ENCODE measurements around the gene LRRC8E. TPM values are rescaled to one million over a fixed set of nuclear protein-coding genes. Genes with fewer than 3 reads are reported as not detected.

Gene LRRC8E
- total RNA-seq, 4 donors from 2014 or later: 0.79 to 1.5 TPM; not detected in 2

DNA sequence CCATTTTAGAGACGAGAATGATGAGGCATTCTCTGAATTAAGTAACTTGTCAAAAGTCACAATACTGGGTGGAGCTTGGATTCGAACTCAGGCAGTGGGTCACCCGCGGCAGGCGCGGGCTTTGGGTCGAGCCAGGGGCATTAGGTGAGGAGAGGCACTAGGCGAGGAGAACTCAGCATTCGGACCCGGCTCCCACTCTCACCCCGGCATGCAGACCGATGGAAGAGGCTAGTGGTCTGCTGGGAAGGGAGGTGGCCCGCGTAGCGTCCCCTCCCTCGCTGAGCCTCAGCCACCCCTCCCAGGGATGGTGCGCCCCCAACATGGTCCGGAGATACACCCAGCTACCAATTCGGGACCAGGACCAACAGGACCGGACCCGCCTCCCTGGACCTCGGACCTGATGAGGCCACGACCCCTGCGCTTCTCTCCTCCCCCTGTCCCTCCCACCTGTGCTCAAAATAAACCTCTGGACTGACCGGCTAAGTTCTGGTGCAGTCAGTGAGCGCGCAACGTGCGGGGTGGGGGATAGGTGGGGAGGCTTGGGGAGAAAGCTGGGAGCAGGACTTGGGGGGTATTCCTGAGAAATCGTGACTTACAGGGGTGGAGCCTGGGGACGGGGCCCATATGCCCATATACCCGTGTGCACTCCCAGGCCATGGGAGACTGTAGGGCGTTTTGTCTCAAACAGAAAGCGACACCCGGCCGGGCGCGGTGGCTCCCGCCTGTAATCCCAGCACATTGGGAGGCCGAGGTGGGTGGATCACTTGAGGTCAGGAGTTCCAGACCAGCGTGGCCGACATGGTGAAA is 30.5 kb downstream of the LRRC8E start:
- peaks cover 28 to 60% (median 43%) of the 10 kb centered on the region in 4 donors for H3K4me1 ChIP-seq
- H3K4me3 ChIP-seq: peak overlapping the region in 2 of 4 donors; percentile 67 to 69
- H3K27ac ChIP-seq: peak overlapping the region in 3 of 4 donors; percentile 87 to 99 (median 97)
- H3K27me3 ChIP-seq: peaks cover 59% of the 10 kb centered on the region
- in situ Hi-C loops (cut with MboI; ENCODE audit: low pct_ligation_motif_present in 1 of 4, low pct_unique_long_range_greater_than_20kb in 1 of 4, low sequenced_read_pairs in 3 of 4): no loop called here
- DNase-seq: no peak
- TF ChIP-seq POLR2AphosphoS5 (IDR thresholded peaks at IDR 0.05): no peak
- peak; percentile 10 for TF ChIP-seq POLR2A (IDR thresholded peaks at IDR 0.05)
- peaks cover 0 to 10% (median 0%) of the 10 kb centered on the region in 4 donors for H3K36me3 ChIP-seq
- intact Hi-C loops (cut with DNase I; ENCODE audit: low total_unique reads): no loop called here
- WGBS, 2 donors (ENCODE audit: low coverage in 1 of 2): 53% methylated on average over 39 of the region's 42 CpGs; no CpG with 5 or more reads in 1 of the 2 donors
- H3K9me3 ChIP-seq: no peaks in the 10 kb centered on the region

DNA sequence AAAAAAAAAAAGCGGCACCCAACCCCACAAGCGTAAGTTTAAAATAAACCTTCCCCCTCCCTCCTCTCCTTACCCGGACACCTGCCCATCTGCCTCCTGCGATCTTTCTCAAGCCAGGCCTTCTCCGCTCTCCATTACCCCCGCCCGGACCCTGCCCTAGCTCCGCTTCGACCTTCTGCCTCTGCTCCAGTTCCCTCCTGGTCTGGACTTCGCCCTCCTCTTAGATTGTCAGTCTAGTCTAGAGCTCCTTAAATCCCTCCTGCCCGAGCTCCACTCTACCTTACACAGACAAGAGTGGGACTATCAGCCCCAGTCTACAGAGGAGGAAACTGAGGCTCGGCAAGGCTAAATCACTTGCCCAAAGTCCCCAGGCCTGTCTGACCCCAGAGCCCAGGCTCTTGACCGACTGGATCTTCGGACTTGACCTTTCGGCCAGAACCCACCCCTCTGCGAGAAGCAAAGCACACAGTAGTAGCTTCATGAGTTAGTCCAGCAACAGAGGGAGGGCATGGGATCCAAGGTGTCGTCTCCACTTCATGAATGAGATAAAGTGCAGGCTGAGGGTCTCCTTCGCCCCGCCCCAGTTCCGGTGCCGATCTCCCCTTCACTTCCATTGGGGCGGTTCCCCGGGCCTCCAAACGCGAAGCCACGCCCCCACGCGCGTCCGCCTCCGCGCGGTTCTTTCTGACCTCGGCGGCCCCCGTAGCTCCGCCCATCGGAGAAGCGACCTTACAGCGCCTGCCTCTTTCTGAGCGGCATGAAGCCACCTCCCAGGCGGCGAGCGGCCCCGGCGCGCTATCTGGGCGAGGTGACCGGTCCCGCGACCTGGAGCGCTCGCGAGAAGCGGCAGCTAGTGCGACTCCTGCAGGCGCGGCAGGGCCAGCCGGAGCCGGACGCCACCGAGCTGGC is 31.6 kb downstream of the LRRC8E start, which contains the start of gene SNAPC2:
TSS of gene SNAPC2 (plus strand) at position 729 of the 909 bp plus-strand sequence. CDS start at position 758, 29 bp downstream.
- peaks cover 49% of the 10 kb centered on the region for H3K27me3 ChIP-seq
- peaks cover 0 to 10% (median 0%) of the 10 kb centered on the region in 4 donors for H3K36me3 ChIP-seq
- in situ Hi-C loops (cut with MboI; ENCODE audit: low pct_ligation_motif_present in 1 of 4, low pct_unique_long_range_greater_than_20kb in 1 of 4, low sequenced_read_pairs in 3 of 4): no loop called here
- H3K9me3 ChIP-seq: no peaks in the 10 kb centered on the region
- peak; percentile 98 for DNase-seq
- peak; percentile 71 to 84 (median 77) for TF ChIP-seq POLR2AphosphoS5 (IDR thresholded peaks at IDR 0.05)
- peak; percentile 30 for TF ChIP-seq EP300 (IDR thresholded peaks at IDR 0.05; ENCODE audit: low read depth)
- TF ChIP-seq POLR2A (IDR thresholded peaks at IDR 0.05): peak; percentile 36
- TF ChIP-seq, protein P1, sequence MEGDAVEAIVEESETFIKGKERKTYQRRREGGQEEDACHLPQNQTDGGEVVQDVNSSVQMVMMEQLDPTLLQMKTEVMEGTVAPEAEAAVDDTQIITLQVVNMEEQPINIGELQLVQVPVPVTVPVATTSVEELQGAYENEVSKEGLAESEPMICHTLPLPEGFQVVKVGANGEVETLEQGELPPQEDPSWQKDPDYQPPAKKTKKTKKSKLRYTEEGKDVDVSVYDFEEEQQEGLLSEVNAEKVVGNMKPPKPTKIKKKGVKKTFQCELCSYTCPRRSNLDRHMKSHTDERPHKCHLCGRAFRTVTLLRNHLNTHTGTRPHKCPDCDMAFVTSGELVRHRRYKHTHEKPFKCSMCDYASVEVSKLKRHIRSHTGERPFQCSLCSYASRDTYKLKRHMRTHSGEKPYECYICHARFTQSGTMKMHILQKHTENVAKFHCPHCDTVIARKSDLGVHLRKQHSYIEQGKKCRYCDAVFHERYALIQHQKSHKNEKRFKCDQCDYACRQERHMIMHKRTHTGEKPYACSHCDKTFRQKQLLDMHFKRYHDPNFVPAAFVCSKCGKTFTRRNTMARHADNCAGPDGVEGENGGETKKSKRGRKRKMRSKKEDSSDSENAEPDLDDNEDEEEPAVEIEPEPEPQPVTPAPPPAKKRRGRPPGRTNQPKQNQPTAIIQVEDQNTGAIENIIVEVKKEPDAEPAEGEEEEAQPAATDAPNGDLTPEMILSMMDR (IDR thresholded peaks at IDR 0.05): no peak
- H3K4me3 ChIP-seq: peak within 1 kb of the TSS; percentile 67 to 83 (median 71)
- peak within 1 kb of the TSS; percentile 88 to 99 (median 94) for H3K27ac ChIP-seq
- intact Hi-C loops (cut with DNase I; ENCODE audit: low total_unique reads): no loop called here
- WGBS, 2 donors (ENCODE audit: low coverage in 1 of 2): 5 to 7% methylated on average over 4 to 60 of the region's 62 CpGs
- peaks cover 29 to 63% (median 47%) of the 10 kb centered on the region in 4 donors for H3K4me1 ChIP-seq

DNA sequence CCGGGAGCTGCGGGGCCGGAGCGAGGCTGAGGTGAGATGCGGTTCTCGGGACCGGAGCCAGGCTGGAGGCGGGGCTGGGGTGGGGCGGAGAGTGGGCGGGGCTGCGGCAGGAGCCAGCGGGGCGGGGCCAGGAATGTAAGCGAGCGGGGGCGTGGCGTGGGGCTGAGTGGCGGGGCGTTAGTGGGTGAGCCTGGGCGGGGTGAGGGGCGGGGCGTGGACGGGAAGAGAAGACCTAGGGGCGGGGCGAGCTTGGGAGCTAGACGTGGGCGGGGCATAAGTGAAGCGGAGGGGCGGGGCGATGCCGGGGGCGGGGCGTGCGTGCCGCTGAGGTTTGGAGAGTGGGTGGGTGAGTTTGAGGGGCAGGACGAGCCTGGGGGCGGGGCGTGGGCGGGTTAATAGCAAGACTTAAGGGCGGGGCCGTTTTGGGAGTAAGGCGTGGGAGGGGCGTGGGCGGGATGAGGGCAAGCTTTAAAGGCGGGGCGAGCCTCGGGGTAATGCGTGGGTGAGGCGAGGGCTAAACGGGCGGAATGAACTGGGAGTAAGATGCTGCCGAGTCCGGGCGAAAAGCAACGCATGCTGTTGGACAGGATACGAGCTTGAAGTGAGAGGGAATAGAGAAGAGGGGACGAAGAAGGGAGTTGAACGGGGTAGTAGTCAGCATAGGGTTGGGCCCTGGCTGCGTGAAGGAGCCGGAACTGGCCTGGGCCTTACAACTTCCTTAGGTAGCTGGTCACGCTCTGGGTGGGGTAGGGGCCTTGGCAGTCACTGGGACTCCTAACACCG is 32.4 kb downstream of the LRRC8E start:
- peak overlapping the region; percentile 88 to 99 (median 94) for H3K27ac ChIP-seq
- in situ Hi-C loops (cut with MboI; ENCODE audit: low pct_ligation_motif_present in 1 of 4, low pct_unique_long_range_greater_than_20kb in 1 of 4, low sequenced_read_pairs in 3 of 4): no loop called here
- TF ChIP-seq, protein P1 (IDR thresholded peaks at IDR 0.05): peak in 1 of 5 experiments; percentile 9
- TF ChIP-seq EP300 (IDR thresholded peaks at IDR 0.05; ENCODE audit: low read depth) (no peak), POLR2AphosphoS5 (IDR thresholded peaks at IDR 0.05) (peak; percentile 38 to 73 (median 71)), POLR2A (IDR thresholded peaks at IDR 0.05) (peak; percentile 70)
- peak overlapping the region; percentile 67 to 83 (median 71) for H3K4me3 ChIP-seq
- peaks cover 0 to 10% (median 0%) of the 10 kb centered on the region in 4 donors for H3K36me3 ChIP-seq
- peaks cover 40% of the 10 kb centered on the region for H3K27me3 ChIP-seq
- intact Hi-C loops (cut with DNase I; ENCODE audit: low total_unique reads): no loop called here
- 0% methylated on average over 20 to 51 of the region's 62 CpGs for WGBS, 2 donors (ENCODE audit: low coverage in 1 of 2)
- H3K9me3 ChIP-seq: no peaks in the 10 kb centered on the region
- DNase-seq: peak; percentile 100
- peaks cover 31 to 67% (median 55%) of the 10 kb centered on the region in 4 donors for H3K4me1 ChIP-seq

DNA sequence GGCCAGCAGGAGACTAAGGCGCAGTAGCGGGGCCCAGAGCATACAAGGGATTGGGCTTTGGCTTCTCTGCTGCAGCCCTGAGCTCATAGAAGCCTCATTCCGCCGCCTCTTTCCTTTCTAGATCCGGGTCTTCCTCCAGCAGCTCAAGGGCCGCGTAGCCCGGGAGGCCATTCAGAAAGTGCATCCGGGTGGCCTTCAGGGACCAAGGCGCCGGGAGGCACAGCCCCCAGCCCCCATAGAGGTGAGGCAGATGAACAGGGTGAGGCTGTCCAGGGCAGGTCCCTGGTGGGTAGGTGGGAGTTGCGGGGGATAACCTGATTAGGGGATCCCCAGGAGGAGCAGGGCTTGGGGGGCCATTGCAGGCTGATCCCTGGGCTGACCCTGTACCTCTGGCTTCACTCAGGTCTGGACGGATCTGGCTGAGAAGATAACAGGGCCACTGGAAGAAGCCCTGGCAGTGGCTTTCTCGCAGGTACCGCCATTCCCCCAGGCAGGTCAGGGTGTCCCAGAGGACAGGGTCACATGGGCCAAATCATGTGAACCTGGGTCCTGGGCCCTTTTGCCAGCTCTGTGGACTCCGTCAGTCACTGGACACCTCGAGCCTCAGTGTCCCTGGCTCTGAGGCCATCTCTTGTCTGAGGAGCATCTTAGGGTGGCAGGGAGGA is 33.1 kb downstream of the LRRC8E start:
- peaks cover 27 to 64% (median 52%) of the 10 kb centered on the region in 4 donors for H3K4me1 ChIP-seq
- 40% methylated on average over 16 of the region's 17 CpGs; no CpG with 5 or more reads in 1 of the 2 donors for WGBS, 2 donors (ENCODE audit: low coverage in 1 of 2)
- no peak for DNase-seq
- H3K4me3 ChIP-seq: peak overlapping the region; percentile 29 to 73 (median 45)
- intact Hi-C loops (cut with DNase I; ENCODE audit: low total_unique reads): no loop called here
- peaks cover 33% of the 10 kb centered on the region for H3K27me3 ChIP-seq
- in situ Hi-C loops (cut with MboI; ENCODE audit: low pct_ligation_motif_present in 1 of 4, low pct_unique_long_range_greater_than_20kb in 1 of 4, low sequenced_read_pairs in 3 of 4): no loop called here
- peak; percentile 5 for TF ChIP-seq POLR2A (IDR thresholded peaks at IDR 0.05)
- TF ChIP-seq, protein P1 (IDR thresholded peaks at IDR 0.05): no peak
- peak overlapping the region; percentile 88 to 97 (median 91) for H3K27ac ChIP-seq
- H3K9me3 ChIP-seq: no peaks in the 10 kb centered on the region
- H3K36me3 ChIP-seq: peaks cover 0 to 10% (median 0%) of the 10 kb centered on the region in 4 donors
